GM19035 (cell line): ENCODE measurements around the gene BHLHA9.
"Not testable (repeated sequence)": the region's sequence is repeated elsewhere in the genome, so short reads cannot be mapped to it uniquely, and the experiment has no call there.

ENCODE experiments used
- ATAC-seq: cut with Tn5 transposase; IDR thresholded peaks from one replicate; pipeline ENCODE4 v1.9.1; 2021; ENCODE audit not compliant: unreplicated experiment

BHLHA9 gene

GRCh38 chr17:1299552-1300370, 29.5 kb downstream of the BHLHA9 start:
- ATAC-seq = no peak

- ATAC-seq = no peak
Measured at GRCh38 chr17:1300371-1300905, 30.2 kb downstream of the BHLHA9 start.

DNA sequence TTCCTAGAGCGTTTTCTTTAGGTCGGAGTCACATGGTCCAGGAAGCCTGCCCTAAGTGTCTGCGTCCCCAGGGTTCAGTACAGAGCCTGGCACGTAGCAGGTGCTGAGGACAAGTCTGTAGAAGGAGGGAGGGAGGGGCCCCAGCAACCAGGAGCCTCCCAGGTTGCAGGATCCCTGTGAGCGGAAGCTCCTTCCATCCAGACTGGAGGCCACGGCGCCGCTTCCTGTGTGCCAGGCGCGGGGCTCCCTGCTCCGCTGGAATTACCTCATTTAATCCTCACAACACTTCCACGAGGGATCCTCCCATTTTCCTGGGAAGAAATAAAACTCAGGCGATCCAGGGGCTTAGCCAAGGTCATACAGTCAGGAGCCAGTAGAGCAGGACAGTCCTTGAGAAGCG, 31.3 kb downstream of the BHLHA9 start:
- ATAC-seq = no peak

GRCh38 chr17:1302761-1303160, 32.5 kb downstream of the BHLHA9 start:
- ATAC-seq = no peak

DNA sequence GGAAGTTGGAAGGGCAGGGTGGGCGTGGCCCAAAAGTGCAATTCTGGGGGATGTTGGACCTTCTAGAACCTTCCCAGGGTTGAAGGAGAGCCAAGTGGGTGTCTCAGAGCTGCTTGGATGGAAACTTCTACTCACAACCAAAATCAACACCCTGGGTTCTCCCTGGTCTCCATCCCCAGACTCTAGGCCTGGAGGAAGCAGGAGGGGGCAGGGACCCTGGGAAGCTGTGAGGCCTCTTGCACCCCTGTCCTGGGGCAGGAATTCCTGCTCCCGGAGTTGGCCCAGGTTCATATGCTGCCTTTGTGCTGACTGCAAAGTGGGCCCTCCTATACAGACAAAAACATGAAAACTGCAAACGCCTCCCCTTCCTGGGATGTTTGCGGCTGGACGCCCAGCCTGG, 34.3 kb downstream of the BHLHA9 start:
- ATAC-seq = no peak

DNA sequence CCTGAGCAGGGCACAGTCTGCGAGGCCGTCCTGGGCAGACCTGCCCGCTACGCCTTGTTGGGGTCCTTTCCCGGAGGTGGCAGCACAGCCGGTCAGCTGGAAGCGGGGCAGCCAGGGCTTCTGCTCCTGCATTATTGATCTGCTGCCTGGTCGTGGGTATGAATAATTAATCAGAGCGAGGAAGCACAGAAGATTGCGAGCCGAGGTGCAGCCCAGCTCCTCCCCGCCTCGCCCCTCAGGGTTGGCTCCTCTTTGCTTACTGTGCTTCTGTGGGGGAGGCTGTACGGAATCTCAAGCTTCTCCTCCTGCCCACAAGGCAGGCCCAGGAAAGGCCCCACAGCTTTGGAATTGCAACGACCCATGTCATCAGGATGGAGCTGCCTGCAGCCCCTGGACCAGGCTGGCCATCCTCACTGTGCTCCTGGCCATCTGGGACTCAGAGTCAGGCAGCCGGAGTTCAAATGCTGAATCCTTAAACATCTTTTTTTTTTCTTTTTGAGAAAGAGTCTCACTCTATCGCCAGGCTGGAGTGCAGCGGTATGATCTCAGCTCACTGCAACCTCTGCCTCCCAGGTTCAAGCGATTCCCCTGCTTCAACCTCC, 34.8 kb downstream of the BHLHA9 start:
- ATAC-seq = no peak

DNA sequence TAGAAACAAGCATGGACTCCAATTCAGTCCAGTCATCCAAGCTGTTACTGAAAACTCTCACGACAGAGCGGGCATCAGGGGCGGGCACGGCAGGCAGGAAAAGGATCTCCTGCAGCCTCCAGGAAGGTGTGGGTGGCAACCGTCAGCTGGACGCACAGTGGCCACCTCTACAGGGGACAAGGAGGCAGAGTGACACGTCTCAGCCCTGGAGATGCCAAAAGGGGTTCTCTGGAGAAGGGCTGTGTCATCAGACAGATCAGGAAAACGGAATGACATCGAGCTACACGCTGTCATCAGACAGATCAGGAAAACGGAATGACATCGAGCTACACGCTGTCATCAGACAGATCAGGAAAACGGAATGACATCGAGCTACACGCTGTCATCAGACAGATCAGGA, 37.6 kb downstream of the BHLHA9 start:
- ATAC-seq = not testable (repeated sequence)

DNA sequence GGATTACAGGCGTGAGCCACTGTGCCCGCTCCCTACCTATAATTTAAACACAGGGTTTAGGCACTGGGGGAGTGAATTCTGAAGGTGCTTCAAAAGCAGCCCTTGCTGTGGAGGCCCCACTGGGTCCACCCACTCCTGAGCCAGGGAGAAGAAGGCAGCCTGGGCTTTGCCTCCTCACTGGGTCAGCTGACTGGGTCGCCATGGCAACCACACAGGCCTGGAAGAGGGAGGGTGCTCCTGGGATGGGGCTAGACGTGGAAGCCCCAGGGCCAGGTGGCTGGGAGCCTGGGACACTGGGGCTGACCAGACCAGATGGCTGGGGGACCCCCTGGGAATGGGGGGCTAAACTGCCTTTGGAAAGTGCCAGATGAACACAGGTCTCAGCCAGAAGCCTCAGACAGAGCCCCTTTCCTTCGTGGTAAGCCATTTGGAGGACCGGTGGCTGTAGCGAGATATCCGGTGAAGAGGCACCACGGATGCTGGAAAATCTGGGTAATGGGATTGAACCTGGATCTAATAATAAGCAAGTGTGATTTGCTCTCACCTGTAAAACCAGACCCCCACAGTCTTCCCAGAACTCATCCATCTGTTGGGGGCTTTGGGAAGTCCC, 42.1 kb downstream of the BHLHA9 start:
- ATAC-seq = no peak

DNA sequence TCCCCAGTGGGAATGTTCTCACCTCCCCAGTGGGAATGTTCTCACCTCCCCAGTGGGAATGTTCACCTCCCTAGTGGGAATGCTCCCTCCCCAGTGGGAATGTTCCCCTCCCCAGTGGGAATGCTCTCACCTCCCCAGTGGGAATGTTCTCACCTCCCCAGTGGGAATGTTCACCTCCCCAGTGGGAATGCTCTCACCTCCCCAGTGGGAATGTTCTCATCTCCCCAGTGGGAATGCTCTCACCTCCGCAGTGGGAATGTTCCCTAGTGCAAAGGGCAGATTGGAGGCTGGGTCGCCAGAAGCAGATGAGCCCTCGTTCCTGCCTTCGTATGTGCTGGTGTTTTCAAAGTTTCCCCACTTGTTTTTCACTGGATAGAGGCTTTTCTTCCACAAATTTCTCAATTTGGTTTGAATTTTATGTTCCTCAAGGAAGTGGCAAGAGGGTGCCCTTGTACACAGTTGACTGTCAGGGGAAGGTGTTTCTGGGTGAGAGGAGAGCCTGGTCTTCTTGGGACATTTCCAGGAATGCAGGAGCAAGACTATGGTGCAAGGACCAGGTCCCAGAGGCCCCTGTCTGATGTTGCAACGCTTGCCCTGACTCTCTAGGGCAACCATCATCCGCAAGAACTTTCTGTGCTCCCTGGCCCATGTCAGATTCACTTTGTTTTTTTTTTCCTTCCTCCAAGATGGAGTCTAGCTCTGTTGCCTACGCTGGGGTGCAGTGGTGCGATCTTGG, 43.2 kb downstream of the BHLHA9 start:
- no peak for ATAC-seq

DNA sequence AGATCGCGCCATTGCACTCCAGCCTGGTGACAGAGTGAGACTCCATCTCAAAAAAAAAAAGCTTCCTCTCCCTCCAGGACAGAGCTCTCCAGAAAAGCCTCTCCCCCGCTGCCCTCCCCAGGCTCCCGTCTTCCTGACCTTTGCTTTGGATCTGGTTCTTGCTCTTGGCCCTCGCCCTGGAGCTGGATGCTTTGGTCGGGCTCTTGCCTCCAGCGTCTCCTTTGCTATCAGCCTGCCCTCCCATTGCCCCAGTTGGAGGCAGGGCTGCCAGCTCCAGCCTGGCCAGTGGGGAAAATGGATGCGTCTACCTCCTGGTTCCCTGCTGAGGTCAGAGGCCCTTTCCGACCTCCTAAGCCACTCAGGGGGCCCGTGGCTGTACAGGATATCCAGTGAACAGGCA, 45.2 kb downstream of the BHLHA9 start:
- no peak for ATAC-seq

GRCh38 chr17:1315891-1316403, 45.7 kb downstream of the BHLHA9 start:
- ATAC-seq = no peak
